Measurements from ENCODE around the gene PLXNA4.
A peak's percentile ranks its signal among the peaks of the same experiment; 100 is the strongest.

Gene PLXNA4

GRCh38 chr7:132097550-132098134 is 478.6 kb downstream of the PLXNA4 start:
- DNase-seq (ENCODE audit: low read depth), result no peak
- TF ChIP-seq CTCF (conservative IDR thresholded peaks at IDR 0.05; ENCODE audit: low read depth, low read length), result no peak
- H3K4me3 ChIP-seq (ENCODE audit: low read depth, low read length), result no peak overlapping the region

- H3K4me3 ChIP-seq (ENCODE audit: low read depth, low read length), result no peak overlapping the region
- no peak for TF ChIP-seq CTCF (conservative IDR thresholded peaks at IDR 0.05; ENCODE audit: low read depth, low read length)
- DNase-seq (ENCODE audit: low read depth), result no peak
Observed at GRCh38 chr7:132095111-132095765, 481.0 kb downstream of the PLXNA4 start.

GRCh38 chr7:132092106-132092505 is 484.2 kb downstream of the PLXNA4 start:
- no peak overlapping the region for H3K4me3 ChIP-seq (ENCODE audit: low read depth, low read length)
- no peak for TF ChIP-seq CTCF (conservative IDR thresholded peaks at IDR 0.05; ENCODE audit: low read depth, low read length)
- DNase-seq (ENCODE audit: low read depth), result no peak

- no peak for TF ChIP-seq CTCF (conservative IDR thresholded peaks at IDR 0.05; ENCODE audit: low read depth, low read length)
- DNase-seq (ENCODE audit: low read depth), result no peak
Observed at GRCh38 chr7:132091706-132092105, 484.6 kb downstream of the PLXNA4 start.

GRCh38 chr7:132090444-132090843 is 485.8 kb downstream of the PLXNA4 start:
- peak; percentile 10 for DNase-seq (ENCODE audit: low read depth)
- TF ChIP-seq CTCF (conservative IDR thresholded peaks at IDR 0.05; ENCODE audit: low read depth, low read length), result no peak
- H3K4me3 ChIP-seq (ENCODE audit: low read depth, low read length), result no peak overlapping the region

More at GRCh38 chr7:132091706-132092105, 484.6 kb downstream of the PLXNA4 start:
- no peak overlapping the region for H3K4me3 ChIP-seq (ENCODE audit: low read depth, low read length)

- no peak for TF ChIP-seq CTCF (conservative IDR thresholded peaks at IDR 0.05; ENCODE audit: low read depth, low read length)
- H3K4me3 ChIP-seq (ENCODE audit: low read depth, low read length), result no peak overlapping the region
- no peak for DNase-seq (ENCODE audit: low read depth)
Observed at GRCh38 chr7:132089356-132089755, 486.9 kb downstream of the PLXNA4 start.

- TF ChIP-seq CTCF (conservative IDR thresholded peaks at IDR 0.05; ENCODE audit: low read depth, low read length), result no peak
- DNase-seq (ENCODE audit: low read depth), result no peak
- no peak overlapping the region for H3K4me3 ChIP-seq (ENCODE audit: low read depth, low read length)
Observed at GRCh38 chr7:132087421-132087820, 488.8 kb downstream of the PLXNA4 start.

All from choroid plexus epithelial cell (primary cell).